ENCODE results near the gene SCRG1.

Gene SCRG1

DNA sequence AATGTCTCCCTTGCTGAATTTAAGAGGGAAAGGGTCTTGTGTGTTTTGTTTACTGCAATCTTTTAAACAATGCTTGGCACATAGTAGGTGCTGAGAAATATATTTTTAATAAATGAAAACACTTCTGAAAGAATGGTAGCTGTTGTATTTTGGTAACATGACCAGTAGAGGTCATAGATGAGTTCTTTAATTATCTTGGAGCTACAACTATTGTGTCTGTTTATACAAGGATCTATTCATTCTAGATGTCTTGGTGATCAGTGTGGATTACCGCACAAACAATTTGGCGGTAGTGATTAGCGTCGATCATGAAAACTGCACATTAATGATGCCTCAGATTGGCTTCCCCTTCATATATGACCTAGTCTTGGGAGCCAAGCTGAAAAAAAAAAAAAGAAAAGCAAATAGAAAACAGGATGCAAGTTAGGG lies 21.4 kb upstream of the SCRG1 start:
- TF ChIP-seq POLR2A (IDR thresholded peaks at IDR 0.05; ENCODE audit: low read depth, low read length): no peak
- DNase-seq (ENCODE audit: insufficient read length, low spot score) (no peak), FAIRE-seq (no peak)

DNA sequence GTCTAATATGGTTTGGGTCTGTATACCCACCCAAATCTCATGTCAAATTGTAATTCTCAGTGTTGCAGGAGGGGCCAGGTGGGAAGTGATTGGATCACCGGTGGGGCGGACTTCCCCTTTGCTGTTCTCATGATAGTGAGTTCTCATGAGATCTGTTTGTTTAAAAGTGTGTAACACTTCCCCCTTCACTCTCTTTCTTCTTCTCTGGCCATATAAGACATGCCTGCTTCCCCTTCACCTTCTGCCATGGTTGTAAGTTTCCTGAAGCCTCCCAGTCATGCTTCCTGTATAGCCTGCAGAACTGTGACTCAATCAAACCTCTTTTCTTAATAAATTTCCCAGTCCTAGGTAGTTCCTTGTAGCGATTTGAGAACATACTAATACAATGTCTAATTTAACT lies 19.7 kb upstream of the SCRG1 start:
- no peak for TF ChIP-seq POLR2A (IDR thresholded peaks at IDR 0.05; ENCODE audit: low read depth, low read length)
- FAIRE-seq: no peak
- no peak for DNase-seq (ENCODE audit: insufficient read length, low spot score)

DNA sequence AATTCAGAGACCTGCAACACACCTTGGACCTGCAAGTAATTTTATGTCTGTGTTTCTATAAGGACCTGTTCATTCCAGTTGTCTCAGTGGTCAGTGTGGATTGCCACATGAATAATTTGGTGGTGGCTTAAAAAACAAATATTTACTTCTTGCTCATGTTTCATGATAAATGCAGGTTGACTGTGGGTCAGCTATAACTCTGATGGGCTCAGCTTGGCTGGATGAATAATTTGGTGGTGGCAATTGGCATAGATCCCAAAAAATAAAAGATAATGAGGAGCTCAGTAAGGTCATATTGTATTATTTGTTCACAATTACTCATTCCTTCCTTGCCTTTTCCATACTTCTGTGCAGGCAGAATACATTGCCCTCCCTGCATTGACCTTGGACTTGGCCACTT lies 18.9 kb upstream of the SCRG1 start:
- TF ChIP-seq POLR2A (IDR thresholded peaks at IDR 0.05; ENCODE audit: low read depth, low read length): no peak
- no peak for DNase-seq (ENCODE audit: insufficient read length, low spot score)
- no peak for FAIRE-seq

DNA sequence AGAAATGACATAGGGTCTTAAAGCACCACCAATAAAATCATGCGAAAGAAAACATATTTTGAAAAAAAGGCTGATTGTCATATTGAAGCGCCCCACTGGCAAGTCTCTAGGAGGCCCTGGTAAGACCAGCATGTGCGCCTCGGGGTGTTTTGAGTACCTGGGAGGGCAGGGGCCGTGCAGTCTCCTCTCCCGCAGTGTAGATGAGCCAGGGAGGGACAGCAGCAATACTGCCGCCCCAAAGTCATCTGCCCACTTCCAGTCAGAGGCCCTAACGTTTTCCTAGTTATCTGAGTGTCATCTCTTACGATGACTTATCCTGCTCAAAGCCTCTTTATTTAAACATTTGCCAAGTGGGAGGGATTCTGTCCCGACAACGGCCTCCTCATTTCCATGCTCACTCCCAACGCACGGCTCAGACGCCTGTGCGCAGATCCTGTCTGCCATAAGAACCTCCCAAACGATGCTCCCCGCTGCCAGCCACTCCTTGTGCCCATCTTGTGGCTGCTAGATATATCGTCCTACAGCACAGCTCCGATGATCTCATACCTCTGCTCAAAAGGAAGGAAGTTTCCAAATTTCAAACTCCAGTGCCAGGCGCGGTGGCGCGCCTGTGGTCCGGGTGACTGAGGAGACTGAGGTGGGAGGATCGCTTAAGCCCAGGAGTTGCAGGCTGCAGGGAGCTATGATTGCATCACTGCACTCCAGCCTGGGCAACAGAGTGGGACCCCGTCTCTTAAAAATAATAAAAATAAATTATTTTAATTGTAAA lies 17.2 kb upstream of the SCRG1 start:
- no peak for FAIRE-seq
- TF ChIP-seq POLR2A (IDR thresholded peaks at IDR 0.05; ENCODE audit: low read depth, low read length): peak; percentile 36; the same call in 1 of the 2 replicates
- DNase-seq (ENCODE audit: insufficient read length, low spot score): peak; percentile 42

DNA sequence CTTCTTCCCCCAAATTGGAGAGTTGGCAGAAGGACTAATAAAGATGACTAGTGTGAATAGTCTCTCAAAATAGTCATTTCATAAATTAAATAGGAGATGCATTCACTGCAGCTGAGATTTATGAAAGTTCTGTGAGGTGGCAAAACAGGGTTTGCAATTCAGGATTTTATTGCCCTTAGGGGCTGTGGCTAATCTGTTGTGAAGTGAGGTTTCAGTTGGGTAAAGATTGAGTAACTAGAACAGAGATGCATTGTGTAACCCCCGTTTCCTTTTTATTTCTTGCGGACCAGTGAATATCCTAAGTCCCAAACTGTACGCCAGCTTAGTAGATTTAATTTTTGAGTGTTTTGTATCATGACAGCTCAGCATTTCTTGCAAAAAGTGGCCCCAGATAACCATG lies 16.2 kb upstream of the SCRG1 start:
- DNase-seq (ENCODE audit: insufficient read length, low spot score) (no peak), FAIRE-seq (no peak)
- no peak for TF ChIP-seq POLR2A (IDR thresholded peaks at IDR 0.05; ENCODE audit: low read depth, low read length)

DNA sequence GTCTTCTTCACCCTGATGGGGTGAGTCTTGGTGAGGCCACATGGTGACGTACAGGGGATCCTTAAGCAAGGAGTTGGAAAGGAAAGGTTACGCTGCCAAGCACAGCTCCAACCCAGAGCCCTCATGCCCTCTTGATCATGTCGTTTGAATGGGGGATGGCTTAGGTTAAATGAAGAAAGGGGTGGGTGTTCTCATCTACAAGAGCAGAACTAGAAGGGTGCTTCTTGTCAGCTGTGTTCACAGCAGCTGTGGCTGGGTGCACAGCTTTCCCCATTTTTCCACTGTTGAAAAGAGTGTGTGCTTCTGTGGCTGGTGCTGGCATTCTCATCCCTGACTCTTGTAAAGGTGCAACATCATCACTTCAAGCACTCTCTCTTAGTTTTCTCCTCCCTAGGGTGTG lies 15.5 kb upstream of the SCRG1 start:
- no peak for FAIRE-seq
- DNase-seq (ENCODE audit: insufficient read length, low spot score): no peak
- no peak for TF ChIP-seq POLR2A (IDR thresholded peaks at IDR 0.05; ENCODE audit: low read depth, low read length)

DNA sequence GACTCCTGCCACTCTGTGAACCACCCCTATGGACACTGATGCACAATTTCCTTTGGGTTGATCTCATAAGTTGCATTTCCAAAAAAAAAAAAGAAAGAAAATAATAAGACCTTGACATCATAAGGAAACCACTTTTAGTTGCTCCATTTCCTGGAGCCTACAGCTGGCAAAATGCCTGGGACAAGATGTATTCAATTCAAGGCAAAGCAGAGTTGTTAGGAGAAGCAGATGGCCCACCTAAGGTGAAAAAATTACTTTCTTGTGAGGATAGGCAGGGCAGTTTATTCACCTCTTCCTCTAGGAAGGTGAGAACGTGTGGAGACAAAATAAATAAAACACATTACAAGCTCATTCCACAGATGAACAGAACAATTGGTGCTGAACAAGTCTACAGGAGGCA lies 14.1 kb upstream of the SCRG1 start:
- DNase-seq (ENCODE audit: insufficient read length, low spot score) (no peak), FAIRE-seq (no peak)
- no peak for TF ChIP-seq POLR2A (IDR thresholded peaks at IDR 0.05; ENCODE audit: low read depth, low read length)

DNA sequence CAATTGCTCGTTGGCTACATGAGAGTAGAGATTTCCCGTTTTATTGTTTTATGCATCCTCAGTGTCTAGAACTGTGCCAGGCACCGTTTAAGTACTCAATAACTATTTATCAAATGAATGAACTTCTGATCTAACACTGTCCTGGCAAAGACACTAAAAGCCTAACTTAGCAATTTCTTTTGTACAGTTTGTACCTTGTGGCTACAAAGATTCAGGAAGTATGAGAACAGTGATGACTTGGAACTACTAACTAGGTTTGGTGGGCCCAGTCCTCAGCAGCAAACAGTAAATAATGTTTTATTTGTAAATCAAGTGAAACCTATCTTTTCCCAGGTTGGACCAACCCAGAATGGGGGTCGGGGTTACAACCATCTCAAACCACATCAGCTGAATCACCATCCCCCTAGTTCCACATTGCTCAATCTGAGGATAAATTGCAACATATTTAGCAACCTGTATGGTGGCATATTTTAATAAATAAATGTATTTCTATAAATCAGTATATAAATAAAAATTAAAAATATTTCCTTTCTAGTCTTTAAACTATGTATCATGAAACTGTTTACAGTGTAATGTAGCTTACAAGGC lies 12.3 kb upstream of the SCRG1 start:
- FAIRE-seq (no peak), DNase-seq (ENCODE audit: insufficient read length, low spot score) (no peak)
- no peak for TF ChIP-seq POLR2A (IDR thresholded peaks at IDR 0.05; ENCODE audit: low read depth, low read length)

DNA sequence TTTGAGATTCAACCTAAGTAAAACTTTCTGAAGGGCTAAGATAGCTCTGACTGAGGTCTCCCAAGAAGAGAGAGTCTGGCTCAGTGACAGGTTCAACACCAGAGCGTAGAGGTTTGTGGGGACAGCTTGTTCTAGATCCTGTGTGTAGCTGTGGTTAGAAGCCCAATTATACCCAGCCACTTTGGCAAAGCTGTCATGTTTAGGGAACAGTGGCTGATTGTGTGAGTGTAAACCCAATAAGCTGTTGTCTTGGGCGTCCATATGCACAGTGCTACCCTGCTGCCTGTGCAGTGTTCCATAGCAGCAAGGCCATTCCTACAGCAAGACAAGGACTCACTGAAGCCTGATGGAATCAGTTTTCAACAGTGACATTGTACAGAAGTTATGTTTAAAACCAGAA lies 11.2 kb upstream of the SCRG1 start:
- DNase-seq (ENCODE audit: insufficient read length, low spot score): no peak
- TF ChIP-seq POLR2A (IDR thresholded peaks at IDR 0.05; ENCODE audit: low read depth, low read length): no peak
- FAIRE-seq: no peak

DNA sequence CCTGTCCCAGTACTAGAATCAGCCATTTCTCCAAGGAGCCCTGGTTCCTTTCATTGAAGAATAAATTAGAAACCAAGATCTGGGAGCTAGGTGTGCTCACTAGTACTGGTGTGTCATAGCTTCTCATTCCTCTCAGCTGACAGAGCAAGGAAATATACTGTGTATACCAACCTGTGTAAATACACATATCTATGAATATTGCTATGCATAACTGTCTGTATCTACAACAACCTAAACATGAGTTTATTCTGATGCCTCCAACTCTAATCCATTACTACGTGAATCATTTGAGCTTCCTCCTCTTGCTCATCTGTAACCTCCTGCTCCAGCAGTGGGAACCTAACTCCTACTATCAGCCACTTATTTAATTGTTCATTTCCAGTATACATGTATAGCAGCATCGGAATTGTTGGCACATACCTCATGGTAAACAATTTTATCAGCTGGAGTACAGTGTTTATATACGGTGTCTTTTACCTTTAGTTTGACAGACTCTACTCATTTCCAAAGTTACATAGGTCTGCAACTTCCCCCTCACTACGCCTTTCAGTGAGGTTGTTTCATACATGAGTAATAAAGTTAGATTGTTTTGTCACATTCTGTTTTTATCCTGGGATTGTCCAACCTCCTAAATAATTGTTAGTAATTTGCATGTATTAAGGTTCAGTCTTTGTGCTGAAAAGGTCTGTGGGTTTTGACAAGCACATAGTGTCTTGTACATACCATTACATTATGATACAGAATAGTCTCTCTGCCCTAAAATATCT lies 7.1 kb upstream of the SCRG1 start:
- FAIRE-seq: no peak
- no peak for DNase-seq (ENCODE audit: insufficient read length, low spot score)
- no peak for TF ChIP-seq POLR2A (IDR thresholded peaks at IDR 0.05; ENCODE audit: low read depth, low read length)

DNA sequence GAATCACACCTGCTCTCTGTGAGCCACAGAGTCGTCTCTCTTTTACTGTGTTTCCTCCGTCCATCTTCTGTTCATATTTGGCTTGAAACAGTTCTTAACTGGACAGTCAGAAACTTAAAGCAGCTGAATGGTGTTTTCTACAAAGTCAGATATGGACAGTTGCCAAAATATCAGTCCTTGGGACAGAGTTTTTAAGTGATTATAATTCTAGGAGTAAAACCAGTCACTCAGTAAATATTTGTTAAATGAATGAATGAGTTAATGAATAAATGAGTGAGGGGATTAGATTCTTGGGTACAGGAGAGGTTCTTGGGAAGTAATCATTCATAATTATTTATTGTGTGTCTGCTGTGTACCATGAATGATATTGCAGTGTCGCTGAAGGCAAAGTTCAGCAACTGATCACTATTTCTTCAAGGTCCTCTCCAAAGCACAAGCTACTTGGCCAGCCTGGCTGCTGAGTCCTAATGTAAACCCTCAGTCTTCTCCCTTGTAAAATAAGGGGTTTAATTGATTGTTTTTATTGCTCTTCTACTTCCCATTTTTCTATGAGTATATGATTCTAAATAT lies 5.5 kb upstream of the SCRG1 start:
- DNase-seq (ENCODE audit: insufficient read length, low spot score) (no peak), FAIRE-seq (no peak)
- TF ChIP-seq POLR2A (IDR thresholded peaks at IDR 0.05; ENCODE audit: low read depth, low read length): no peak

DNA sequence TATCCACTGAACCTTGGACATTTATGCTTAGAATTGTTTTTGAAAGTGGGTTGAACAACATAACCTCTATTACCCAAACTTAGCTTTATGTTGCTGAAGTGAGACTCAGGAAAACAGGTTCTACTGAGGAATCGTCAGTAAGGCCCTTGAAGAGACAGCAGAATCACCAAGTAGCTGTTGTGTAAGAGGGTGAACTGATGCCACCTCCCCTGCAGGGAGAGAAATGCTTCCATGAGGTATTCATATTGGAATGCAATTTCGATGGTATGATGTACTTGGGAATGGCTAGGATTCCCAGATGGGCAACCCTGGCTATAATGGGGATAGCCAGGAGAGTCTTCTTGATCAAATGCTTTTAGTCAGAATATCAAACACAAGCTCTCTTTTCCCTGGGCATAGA lies 4.1 kb upstream of the SCRG1 start:
- TF ChIP-seq POLR2A (IDR thresholded peaks at IDR 0.05; ENCODE audit: low read depth, low read length): no peak
- DNase-seq (ENCODE audit: insufficient read length, low spot score) (peak; percentile 14), FAIRE-seq (no peak)

DNA sequence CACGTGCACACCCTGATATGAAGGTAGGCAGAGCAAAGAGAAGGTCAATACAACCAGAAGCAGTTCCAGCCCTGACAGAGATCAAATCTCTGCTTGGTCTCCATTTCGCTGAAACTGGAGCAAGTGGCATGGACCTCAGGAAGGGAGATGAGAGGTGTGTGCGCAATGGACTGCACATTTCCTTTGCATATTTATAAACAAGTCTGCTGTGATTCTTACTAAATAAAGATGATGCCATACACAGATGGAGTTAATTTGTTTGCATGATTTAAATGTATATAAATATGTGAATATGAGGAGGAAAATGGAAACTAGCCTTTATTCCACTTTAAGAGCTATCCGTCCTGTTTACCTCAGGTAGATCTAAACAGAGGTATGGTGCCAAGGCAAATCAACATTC lies 2.1 kb upstream of the SCRG1 start:
- DNase-seq (ENCODE audit: insufficient read length, low spot score): no peak
- no peak for TF ChIP-seq POLR2A (IDR thresholded peaks at IDR 0.05; ENCODE audit: low read depth, low read length)
- FAIRE-seq: no peak

DNA sequence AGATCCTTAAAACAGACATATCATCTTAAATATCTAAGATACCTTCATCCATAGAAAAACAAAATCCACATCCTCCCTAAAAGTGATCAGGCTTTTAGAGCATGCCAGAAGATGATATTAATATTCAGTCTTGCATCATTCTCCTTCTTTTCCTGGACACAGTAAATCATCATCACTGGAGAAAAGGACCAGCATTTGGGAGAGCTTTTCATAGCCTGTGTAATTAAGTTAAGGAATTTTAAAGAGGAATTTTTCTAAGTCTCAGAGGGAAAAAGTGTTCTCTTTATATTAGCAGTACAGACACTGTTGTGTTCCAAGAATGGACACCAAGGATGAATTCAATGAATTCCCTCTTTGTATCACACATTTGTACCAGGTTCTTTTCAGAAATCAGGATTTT lies 696 bp downstream of the SCRG1 start:
- DNase-seq (ENCODE audit: insufficient read length, low spot score) (no peak), FAIRE-seq (no peak)
- no peak for TF ChIP-seq POLR2A (IDR thresholded peaks at IDR 0.05; ENCODE audit: low read depth, low read length)
